ENCODE results near the gene SHISA9.

The SHISA9 gene

GRCh38 chr16:13076878-13077277 lies 175.5 kb downstream of the SHISA9 start:
- no peak for DNase-seq (ENCODE audit: low spot score)

DNA sequence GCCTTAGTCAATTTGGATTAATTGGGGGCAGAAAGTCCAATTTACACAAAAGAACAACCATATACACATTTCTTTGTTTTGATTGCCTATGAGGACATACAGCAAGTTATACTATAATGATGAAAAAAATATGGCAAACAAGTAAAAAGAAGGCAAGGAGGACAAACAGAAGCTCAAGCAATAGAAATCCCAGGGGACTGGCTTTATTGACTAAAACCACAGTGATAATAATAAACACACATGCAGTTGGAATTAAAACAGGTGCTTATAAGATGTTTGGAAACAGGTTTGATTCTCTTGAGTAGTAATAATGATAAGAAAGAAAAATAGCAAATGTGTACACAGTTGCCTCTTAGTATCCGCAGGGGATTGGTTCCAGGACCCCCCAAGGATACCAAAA lies 176.4 kb downstream of the SHISA9 start:
- no peak for DNase-seq (ENCODE audit: low spot score)

GRCh38 chr16:13080531-13080930 lies 179.1 kb downstream of the SHISA9 start:
- DNase-seq (ENCODE audit: low spot score): no peak

DNA sequence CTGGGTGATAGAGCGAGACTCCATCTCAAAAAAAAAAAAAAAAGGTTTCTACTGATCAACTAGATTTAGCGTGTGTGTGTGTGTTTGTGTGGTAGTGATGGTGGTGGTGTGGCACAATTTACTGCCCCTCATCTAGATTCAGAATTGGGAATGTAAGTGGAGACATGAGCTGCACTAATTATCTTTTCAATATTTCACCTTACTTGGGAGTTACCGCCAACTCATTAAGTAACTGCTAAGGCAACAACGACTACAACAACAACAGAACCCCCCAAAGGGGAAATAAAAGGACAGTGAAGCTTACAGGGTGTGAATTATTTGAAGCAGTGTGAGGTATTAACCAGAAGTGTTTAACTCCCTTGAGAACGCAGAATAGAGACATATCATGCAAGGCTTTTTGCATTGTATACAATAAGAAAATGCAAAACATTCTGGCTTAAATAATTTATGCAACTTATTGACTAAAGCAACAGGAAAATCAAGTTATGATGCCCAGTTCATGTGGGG lies 180.5 kb downstream of the SHISA9 start:
- DNase-seq (ENCODE audit: low spot score): no peak

DNA sequence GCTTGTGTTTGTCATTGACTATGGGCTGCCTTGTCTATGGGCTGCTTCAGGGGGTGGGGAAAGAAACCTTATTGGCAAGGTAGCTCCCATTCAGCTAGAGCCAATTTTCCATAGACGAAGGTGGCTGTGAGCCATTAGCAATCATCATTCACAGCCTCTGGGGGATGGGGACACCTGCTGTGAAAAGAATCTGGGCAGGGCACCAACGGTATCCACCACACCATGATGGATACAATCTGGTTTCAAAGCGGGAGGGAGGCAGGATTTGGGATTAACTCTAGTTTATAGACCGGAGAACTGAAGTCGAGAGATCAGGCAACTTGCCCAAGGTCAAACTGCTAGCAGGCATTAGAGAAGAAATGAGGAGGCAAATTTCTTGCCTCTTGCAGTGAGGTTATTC lies 182.3 kb downstream of the SHISA9 start:
- DNase-seq (ENCODE audit: low spot score): no peak

- no peak for DNase-seq (ENCODE audit: low spot score)
These were observed 182.9 kb downstream of the SHISA9 start for GRCh38 chr16:13084331-13084730.

DNA sequence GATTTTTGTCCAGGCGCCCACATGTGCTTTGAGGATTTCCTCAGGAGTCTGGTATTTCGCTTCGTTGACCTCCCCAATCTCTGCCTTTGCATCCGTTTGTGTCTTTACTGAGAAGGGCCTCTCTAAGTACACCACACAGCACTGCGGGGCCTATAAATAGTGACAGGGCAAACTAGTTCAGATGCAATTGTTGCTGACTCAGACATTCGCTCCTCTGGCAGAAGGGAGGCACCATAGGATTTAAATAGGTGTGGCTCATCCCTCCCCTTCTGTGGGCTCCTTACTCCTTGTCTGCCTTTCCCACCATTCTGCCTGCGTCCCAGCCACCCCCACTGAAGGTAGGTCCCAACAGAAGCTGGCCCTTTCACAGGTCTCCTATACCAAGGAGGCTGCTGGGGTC lies 192.3 kb downstream of the SHISA9 start:
- no peak for DNase-seq (ENCODE audit: low spot score)

- DNase-seq (ENCODE audit: low spot score): no peak
These were observed 193.7 kb downstream of the SHISA9 start for GRCh38 chr16:13095061-13095460.

DNA sequence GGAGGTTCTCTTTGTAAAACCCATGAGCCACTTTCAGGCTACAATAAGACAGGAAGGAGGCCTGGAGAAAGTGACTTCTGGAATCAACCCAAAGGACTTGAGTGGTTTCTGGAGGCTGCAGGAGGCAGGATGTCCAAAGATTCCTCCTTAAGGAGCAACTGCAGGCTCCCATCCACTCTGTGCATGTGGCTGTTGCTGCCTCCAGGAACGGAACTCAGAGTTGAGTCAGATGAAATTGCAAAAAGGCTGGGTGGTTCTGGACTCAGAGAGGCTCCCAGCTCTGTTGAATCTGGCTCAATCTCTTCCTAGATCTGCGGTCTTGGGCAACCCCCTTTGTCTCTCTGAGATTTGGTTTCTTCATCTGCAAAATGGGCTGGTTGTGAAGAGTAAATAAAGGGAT lies 197.1 kb downstream of the SHISA9 start:
- no peak for DNase-seq (ENCODE audit: low spot score)

- DNase-seq (ENCODE audit: low spot score): no peak
These were observed 198.4 kb downstream of the SHISA9 start for GRCh38 chr16:13099822-13100221.

DNA sequence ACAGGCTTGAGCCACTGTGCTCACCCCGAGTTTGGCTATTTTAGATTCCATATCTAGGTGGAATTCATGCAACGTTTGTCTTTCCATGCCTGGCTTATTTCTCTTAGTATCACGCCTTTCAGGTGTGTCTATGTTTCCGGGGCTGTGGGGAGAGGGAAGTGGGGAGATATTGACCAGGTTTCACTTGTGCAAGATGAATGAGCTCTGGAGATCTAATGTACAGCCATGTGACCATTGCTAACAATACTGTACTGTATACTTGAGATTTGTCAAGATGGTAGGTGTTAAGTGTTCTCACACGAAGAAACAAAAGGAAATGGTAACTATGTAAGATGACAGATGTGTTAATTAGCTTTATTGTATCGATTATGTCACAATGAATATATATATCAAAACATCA lies 199.6 kb downstream of the SHISA9 start:
- DNase-seq (ENCODE audit: low spot score): no peak

DNA sequence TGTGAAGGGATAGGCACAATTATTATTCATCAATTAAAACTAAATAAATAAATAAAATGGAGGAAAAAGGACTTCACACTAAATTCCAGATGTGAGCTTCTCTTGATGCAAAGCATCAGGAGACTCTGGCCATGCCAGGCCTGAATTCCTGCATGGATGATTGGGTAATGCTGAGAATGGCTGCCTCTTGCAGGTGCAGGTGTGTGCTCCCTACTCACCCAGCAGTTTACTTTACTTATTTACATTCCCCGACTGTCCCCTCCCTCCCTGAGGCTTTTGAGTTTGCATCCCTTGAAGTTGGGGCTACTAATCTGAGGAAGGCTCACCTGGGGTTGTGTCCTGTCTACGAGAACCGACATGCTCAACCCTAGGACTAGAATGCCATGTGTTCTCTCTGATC lies 200.4 kb downstream of the SHISA9 start:
- no peak for DNase-seq (ENCODE audit: low spot score)

- DNase-seq (ENCODE audit: low spot score): no peak
These were observed 201.0 kb downstream of the SHISA9 start for GRCh38 chr16:13102401-13102800.

DNA sequence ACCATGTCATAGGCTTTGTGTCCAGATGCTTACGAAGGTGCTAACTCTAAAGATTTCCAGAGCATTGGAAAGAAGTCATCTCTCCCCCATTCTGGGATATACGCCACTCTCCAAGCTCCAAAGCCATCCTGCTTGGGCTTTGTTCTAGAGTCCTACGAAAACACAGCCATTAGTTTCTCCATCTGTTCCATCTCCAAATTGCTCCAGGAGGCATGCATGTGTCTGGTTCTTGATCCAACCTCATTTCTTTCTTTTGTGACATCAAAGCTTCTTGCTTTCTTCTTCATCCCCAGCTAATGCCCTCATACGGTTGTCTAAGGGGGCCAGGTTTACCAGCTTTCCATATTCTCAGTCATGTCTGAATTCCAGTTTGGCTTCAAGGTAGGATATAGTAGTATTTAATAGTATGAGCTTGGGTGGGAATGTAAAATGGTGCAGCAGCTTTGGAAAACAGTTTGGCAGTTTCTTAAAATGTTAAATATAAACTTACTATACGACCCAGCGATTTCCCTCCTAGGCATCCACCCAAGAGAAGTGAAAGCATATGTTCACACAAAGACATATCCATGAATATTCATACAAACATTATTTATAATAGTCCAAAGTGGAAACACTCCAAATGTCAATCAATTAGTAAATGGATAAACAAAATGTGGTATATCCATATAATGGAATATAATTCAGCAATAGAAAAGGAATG lies 202.6 kb downstream of the SHISA9 start:
- no peak for DNase-seq (ENCODE audit: low spot score)

GRCh38 chr16:13104772-13105171 lies 203.4 kb downstream of the SHISA9 start:
- no peak for DNase-seq (ENCODE audit: low spot score)

DNA sequence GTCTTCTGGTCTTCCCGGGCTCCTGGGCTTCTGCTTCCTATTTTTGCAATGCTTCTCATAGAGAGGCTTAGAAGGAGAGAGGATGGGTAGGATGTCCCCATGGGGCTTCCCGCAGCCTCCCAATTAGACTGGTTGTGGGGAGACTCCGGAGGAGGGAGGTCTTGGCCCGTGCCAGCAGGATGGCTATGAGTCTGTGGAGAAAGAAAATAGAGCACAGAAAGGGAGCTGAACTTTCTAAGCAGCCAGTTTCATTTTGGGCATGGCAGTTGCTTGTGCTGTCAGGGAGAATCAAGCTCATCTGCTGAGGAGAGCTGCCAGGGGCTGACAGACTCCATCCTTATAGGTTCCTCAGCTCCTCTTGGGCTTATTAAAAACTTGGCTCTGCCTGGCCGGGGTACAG lies 204.0 kb downstream of the SHISA9 start:
- no peak for DNase-seq (ENCODE audit: low spot score)

DNA sequence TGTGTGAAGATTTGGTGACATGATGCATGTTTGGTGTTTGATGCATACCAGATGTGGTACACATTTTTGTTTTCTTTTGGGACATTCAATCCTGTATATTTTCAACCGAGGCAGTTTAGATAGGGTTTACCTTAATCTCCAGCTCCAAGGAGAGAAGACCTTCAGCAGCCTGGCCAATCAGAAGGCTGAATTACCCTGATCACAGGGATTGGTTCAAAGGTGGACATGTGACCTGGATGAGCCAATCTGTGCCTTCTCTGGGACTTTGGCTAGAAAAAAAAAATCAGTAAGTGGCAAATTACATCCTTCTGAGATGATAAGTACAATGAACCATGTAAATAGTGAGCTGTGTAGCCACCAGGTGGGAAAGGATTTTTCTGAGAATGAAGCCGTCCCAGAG lies 205.1 kb downstream of the SHISA9 start:
- DNase-seq (ENCODE audit: low spot score): no peak

GRCh38 chr16:13108126-13108525 lies 206.7 kb downstream of the SHISA9 start:
- DNase-seq (ENCODE audit: low spot score): no peak

DNA sequence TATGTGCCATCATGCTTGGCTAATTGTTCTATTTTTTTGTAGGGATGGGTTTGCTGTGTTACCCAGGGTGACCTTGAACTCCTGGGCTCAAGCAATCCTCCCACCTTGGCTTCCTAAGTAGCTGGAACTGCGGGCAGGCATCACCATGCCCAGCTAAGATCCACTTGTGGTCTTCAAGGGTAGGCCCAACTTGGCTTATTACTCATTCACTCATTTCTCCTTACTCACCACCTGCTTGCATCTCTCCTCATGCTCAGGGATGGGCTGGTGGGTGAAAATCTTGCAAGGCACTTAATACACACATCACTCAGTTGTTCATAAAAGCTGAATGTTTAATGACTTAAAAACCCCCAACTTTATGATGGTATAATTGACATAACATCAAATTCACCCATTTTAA lies 207.8 kb downstream of the SHISA9 start:
- DNase-seq (ENCODE audit: low spot score): no peak

GRCh38 chr16:13110124-13110796 lies 208.9 kb downstream of the SHISA9 start:
- peak; percentile 76 for DNase-seq (ENCODE audit: low spot score)

DNA sequence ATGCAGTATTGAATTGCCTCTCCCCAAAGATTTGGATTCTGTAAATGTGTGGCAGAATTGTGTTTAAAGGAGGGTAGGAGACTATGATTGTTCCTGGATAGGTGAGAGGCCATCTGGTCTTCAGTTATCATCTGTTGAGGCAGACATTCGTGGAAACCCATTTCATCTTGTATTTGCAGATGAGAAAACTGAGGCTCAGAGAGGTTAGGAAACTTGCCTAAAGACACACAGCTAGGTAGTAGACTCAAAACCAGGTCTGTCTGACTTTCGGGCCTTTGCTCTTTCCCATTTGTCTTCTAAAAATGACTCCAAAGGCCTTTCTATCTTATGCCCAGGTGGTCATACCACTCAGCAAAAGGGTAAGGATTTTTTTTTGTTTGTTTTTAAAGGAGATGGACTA lies 210.3 kb downstream of the SHISA9 start:
- no peak for DNase-seq (ENCODE audit: low spot score)

GRCh38 chr16:13113741-13114140 lies 212.3 kb downstream of the SHISA9 start:
- no peak for DNase-seq (ENCODE audit: low spot score)

DNA sequence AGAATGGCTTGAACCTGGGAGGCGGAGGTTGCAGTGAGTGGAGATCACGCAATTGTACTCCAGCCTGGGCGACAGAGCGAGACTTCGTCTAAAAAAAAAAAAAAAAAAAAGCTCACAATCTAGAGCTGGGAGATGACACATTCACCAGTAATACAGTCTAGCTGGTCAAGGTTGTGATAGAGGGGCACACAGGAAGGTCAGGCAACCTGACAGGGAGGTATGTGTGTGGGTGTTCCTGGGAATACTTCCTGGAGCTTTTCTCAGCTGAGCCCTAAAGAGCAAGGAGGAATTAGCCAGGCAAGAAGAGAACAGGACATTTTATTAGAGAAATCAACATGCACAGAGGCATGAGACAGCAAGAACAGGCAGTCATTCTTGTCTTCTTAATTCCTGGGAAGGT lies 216.7 kb downstream of the SHISA9 start:
- DNase-seq (ENCODE audit: low spot score): peak; percentile 2

DNA sequence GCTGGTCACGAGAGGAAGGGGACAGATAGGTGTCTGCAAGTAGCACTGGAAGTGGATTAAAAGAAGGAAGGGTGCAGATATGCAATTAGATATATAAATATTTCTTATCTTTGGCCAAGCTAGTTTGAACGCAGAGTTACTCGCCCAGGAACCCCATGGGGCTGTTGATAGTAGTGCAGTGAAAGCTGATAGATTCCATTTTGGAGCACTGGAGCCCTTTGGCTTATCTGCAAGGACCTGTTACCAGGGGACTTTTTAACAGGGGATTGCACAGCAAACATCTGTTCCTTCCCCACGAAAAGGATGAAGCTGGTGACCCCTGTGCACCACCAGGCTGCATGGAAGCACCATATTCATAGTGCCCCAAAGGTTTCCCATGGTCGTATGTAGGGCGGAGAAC lies 218.7 kb downstream of the SHISA9 start:
- no peak for DNase-seq (ENCODE audit: low spot score)

Measured in SW480 (cell line).